GM19452 (cell line): ENCODE measurements around the gene DPYSL3.
A peak's percentile ranks its signal among the peaks of the same experiment; 100 is the strongest.

Source experiments
- ATAC-seq: cut with Tn5 transposase; IDR thresholded peaks from one replicate; pipeline ENCODE4 v1.9.1; 2021; ENCODE audit not compliant: unreplicated experiment

DPYSL3 gene

DNA sequence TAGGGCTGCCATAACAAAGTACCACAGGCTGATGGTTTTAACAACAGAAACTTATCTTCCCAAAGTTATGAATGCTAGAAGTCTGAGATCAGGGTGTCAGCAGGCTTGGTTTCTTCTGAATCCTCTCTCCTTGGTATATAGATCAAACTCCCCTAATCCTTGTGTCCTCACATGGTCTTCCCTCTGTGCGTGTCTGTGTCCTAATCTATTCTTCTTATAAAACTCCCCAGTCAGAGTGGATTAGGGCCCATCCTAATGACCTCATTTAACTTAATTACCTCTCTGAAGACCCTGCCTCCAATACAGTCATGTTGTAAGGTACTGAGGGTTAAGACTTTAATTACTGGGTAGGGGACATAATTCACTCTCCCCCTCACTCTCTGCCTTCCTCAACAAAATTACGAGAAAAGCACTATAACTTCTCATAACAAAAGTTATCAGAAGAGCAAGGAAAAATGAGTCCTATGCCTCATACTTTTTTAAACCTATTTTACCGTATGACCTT lies 68.6 kb downstream of the DPYSL3 start:
- ATAC-seq = no peak

DNA sequence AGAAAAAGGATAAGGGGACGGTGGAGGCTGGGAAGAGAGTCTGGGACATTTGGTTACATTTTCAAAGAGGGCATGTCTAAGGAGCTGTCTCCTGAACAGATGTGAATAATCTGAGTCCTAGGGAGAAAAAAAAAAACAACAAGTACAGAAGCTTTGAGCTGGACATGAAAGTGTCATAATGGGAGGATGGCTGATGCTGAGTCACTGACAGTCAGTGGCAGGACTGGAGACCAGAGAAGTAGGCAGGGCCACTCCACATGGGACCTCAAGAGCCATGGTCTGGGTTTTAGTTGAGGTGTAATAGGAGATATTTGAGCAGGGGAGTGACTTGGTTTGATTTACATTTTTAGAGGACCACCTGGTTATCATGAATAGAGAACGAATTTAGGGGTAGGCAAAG lies 70.6 kb downstream of the DPYSL3 start:
- no peak for ATAC-seq

DNA sequence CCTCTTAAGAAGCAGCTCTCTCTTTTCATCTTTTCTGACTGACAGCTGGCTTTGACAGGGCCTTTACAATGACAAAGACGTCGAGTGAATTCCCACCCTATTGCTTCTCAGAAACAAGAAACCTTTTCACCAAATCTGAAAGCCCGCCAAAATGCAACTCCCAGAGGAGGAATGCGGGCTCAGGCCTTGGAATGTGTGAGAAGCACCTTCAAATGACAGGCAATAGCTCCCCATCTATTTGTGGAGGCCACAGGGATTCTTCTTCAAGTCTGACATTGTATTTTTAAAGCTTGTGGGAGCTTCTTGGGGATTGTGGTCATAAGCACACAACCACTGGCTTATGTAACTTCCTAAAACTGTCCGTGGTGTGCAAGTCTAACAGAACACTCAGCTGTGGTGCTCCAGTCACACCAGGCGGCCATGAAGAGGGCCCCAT lies 72.7 kb downstream of the DPYSL3 start:
- ATAC-seq = no peak

DNA sequence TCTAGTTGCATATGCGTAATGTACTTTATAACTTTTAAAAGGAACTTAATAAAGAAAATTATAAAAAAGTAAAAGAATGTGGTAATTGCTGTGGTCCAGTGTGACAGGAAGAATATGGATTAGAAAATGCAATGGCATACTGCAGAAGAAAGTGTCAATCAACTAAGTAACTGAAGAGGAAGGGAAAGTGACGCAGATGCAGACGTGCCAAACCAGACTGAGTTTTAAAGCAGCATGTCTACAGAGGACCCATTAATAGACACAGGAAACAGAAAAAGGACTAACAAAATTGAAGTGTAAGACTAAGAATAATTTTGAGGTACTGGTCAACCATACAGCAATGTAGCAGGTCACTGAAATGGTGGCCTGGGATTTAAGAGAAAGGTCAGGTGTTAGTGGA lies 73.3 kb downstream of the DPYSL3 start:
- peak; percentile 58 for ATAC-seq

DNA sequence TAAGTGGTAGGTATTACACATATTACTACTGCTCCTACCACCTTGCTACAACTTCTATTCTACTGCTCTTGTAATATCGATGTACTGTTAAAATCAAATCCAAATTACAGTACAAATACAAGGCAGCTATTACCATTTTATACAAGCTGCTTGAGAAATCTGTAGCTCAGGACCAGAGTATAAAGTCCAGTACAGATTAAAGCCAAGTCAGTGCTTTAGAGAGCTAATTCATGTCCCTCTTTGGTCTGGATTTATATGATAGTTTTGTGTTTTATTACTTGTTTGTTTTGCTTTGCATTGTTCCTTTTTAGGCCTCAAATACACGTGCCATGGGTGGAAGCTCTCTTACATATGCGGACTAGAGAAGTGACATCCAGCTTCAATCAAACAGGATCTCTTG lies 75.8 kb downstream of the DPYSL3 start:
- ATAC-seq = no peak

DNA sequence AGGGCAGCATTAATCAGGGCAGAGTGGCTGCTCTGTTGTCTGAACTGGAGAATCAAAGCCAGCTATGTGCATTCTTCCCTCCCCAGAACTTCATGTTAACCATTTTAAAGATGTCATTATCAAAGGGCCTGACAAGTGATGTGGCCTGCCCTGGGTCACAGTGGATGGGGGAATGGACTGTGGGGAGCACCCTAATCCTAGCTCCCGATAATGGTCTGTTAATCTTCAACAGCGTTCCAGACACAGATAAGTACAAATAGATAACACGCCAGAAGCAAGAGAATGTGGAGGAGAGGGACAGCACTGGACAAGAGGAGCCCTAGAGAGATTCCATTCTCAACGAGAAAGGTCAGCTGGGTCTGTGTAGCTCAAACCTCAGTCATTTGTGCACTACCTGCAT lies 77.5 kb downstream of the DPYSL3 start:
- no peak for ATAC-seq

DNA sequence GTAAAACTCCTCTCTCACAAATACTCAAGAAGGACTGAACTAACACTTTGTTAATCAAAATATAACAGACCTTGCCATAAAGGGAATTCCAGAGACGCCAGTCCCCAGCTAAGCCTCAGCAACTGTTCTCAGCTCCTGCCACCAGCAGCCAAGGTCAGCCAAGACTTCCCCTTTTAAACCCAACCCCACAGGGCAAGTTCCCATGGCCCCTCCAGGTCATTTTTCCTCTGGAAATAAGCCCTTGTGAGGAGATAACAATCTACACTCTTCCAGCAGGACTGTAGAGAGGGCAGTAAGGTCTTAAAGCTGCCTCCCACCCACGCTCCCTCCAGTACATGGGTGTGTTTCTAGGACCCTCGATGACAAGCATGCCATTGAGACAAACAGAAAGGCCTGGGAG lies 78.3 kb downstream of the DPYSL3 start:
- no peak for ATAC-seq

DNA sequence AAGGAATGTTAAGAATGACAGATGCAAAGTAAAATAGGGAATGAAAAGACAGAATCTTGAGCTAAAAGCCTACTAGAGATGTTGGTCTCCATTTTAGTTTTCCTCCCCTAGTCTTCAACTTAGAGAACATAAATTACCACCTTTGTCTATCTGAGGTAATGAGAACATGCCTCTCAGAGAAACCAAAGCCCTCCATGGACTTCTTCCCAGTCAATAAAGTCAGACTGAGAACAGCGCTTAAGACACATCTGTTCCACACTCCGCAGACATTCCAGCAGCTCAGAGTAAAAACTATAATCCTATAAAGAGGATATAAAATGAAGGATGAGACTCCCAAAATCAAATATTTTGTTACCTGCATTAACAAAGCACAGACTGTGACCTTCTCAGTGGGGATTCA lies 79.2 kb downstream of the DPYSL3 start:
- no peak for ATAC-seq

DNA sequence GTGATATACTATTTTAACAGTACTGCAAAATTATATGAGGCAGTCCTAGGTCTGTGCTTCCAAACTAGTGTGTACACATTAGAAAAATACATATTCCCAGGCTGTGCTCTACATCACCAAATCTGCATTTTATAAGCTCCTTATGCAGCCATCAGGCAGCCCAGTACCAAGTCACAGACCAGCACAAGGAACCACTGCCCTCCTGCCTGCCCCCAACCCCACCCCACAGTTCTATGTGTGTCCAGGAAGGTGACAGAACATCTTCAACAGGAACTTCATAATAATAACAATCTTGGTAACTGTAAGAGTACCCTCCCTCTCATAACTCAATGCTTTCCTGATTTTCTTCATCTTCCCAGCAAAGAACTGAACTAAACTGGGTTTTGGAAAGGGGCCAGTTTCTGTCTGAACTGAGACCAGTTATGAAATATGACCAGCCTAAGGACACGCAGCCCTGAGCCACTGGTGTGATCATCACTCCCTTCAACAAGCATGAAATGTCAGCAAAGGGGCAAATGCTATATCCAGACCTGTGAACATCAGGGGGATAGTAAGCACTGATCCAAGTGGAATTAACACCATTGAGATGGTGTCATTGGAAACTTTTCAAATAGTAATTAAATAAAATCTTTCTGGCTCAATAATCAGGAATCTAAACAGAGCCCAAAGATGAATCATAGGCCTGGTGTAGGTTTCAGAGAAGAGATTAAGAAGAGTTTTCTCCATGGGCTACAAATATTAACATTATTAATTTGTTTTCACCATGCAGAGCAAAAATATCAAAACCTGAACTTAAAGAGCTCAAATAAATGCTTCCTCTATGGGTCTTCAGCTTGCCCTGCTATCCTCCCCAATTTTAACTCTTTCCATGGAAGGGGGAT lies 82.1 kb downstream of the DPYSL3 start:
- no peak for ATAC-seq

DNA sequence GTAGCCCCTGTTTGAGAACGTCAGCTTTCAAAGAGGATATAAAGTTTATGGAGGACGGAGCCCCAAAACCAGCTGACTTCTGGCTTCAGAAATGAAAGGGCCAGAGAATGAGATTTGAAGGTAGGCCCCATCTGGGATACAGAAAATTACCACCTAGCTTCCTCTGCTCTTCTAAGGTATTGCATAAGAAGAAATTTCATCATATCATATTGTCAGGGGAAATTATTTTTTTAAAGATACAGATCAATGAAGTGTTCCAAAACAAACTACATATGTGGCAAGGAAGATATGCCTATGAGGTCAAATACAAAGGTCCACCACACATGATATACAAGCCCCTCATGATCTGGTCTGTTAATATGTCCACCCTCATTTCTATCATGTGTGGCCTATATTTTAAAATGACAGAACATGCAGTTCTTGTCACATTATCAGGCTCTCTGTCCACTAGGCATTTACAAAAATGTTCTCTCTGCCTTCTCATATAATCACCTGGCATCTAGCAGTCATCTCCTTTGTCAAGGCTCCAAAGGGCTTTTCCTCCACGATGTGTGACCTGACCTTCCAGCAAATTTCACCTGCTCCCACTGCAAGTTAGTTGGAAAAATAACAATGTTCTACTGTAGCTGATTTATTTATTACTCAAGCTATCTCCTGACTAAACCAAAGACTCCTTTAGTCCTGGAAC lies 83.1 kb downstream of the DPYSL3 start:
- ATAC-seq = no peak

DNA sequence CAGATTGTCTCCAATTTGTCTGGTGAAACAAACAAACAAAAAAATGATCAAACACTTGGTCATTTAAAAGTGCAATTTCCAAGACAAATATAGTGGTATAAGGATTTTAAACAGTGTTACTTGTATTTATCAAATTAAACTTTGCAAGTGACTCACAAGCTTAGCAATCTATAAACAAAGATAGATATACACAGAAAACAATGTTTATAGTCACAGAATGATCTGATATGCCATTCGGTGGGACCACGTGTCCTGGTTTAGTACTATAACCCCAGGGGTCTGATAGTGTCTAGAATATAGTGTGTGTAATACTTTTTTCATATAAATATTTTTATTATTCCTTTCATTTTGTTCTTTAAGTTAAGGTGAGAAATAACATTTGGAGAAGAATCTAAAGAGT lies 91.3 kb downstream of the DPYSL3 start:
- no peak for ATAC-seq

DNA sequence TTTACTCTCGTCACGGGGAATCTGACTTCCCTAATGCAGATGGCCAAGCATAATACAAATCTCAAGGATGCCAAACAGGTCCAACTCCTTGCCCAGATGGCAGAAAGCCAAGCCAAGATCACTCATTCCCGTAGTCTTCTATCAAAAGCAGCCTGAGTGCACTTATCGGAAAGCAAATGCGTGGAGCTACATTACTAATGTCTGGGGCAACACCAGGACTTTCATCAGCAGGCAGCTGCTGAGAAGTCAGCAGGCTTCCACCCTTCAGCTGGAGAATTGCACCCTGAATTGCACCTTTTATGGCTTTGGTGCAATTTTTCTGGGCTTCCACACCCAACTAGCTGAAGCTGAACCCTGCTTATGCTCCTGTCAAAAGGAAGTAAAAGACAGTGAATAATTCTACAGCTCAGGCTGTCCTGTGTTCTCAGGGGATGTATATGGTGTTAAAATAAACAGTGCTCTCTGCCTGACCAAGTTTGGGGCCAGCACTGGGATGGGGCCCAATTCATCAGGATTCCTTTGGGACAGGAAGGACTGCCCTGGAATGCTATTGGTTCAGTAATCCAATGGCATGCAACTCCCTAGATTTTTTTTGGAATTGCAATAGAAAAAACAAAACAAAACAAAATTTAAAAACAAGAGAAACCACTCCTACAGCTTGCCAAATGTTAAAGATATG lies 92.6 kb downstream of the DPYSL3 start:
- ATAC-seq = no peak

DNA sequence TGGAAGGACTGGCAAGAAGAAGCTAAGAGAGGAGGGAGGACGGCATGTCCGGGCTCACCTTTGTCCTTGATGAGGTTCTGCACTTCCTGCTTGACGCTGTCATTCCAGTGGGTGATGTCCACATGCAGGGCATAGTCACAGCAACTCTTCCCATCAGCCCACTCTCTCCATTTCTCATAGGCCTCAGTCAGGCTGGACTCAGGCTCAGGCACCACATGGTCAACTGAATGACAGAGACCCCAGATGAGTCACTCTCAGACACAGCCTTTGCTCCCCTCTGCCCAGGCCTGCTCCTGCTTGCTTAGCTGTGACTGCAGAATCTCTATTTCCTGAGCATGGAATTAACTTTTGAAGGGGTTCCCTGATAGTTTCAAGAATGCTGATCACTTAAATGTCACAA lies 94.2 kb downstream of the DPYSL3 start:
- ATAC-seq = no peak

DNA sequence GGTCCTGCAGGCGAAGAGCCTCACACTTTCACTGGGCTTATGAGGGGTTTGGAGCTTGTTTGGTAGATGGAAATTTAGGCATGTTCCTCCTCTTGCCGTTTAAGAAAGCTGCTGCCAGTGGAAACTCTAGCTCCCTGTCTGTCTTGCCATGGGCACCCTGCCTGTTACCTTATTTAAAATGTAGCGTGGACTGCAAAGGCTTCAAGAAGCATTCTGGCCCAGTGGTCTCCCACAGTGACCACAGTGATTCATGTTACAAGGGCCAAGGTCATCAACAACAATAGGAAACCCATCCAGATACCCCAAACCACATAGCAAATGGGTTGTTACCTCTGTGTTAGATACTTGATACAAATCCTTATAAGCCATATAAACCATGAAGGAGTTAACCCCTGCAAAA lies 96.6 kb downstream of the DPYSL3 start:
- ATAC-seq = no peak

DNA sequence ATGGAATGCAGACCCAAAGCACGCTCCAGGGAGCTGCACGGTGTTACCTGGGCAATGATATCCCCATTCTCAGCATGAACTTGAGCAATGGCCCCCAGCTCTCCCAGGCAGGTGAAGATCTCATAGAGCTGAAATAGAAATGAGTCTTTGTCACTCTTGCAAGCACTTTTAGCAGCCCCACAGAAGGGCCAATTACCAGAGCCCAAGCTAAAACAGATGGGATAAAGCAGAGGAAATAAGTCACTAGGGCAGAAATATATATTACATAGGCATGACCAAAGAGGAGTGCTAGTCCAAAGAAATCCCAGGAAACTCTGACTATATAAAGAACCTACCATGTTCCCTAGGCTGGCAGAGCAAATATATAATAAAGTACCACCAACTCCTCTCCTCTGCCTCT lies 97.3 kb downstream of the DPYSL3 start:
- ATAC-seq = no peak

DNA sequence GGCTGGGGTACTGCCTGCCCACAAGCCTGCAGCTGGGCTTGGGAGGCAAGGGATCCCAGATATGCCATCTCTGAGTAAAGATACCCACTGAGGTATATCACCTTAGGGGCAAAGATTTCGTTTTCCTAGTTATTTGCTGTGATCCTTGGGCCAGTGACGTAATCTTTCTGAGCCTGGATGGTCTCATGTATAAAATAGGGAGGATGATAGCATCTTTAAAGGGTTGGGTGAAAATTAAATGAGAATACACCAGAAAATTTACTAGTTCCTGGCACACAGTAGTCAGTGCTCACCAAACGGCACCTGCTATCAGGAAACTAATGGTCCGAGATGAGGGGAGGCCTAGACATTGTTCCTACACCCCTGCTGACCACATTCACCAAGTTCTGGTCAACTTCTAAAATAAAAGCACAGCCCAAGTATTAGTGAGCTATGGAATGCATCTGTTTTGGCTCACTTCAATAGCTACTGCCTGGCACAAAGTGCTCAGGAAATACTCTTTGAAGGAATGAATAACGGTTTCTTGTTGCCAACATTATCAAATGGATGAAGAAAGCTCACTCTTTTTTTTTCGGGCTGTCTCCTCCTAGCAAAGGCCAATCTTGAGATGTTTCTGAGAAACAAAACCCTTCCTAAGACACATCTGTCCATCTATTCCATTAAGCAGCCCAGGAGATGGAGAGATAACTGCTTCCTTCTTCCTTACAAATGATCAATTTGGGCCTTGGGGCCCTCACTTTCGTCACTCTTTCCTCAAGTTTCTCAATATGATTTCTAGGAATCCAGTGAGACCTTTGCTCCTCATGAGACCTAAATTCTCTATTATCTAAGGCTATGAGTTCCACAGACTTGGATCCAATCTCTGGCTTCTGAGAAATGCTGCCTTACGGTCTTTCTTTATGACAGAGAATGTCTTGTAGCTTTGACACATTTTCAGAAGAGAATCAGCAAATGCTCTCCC lies 98.2 kb downstream of the DPYSL3 start:
- ATAC-seq = no peak

DNA sequence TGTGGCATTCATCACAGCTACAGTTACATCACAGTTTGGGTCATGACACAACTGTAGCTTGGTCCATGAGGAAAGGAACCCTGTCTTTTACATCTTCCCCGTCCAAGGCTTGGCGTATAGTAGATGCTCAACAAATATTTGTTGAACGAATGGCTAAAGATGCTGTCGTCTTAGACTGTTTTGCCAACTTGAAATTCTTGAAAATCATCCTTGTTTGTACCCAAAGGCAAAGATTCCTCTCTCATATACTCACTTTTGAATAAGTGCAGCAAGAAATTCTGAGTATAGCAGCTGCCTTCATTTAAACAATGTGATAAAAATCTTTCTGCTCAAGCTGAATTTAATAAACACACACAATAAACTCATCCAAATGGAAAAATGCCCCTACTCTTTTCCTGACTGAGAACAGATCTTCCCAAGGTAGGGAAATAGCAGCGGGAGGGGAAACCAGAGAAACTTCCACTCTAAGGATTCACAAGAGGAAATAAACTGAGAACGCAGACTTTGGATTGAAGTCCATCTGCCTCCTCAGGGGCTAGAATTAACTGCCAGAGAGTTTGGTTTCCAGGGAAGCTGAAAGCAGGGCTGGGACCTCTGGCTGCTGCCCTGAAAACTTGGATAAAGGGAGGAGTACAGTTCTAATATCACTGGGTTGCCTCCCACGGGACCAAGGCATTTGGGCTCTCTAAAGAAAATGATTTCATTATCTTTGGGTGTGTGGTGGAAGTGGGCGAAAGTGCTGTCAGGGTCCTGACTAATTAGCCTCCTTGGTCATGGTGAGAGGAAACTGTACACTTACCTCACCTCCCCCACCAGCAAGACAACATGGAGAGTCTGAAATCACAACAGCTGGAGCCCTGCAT lies 99.1 kb downstream of the DPYSL3 start:
- ATAC-seq = no peak

DNA sequence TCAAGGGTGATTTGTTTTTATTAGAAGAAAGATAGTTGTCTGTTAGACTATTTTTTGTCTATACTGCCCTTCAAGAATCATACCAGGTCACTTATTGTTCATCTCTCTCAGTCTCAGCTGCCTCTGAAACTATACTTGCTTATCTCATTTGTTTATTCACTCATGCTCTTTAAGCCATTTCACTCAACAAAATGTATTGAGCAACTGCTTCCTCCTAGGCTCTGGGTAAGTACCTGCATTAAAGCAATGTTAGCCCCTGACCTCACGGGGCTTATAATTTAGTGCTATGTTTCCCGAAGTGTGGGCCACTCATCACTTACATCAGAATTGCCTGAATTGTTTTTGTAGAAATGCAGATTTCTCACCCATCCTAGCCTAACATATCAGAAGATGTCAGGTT lies 100.9 kb downstream of the DPYSL3 start:
- no peak for ATAC-seq

DNA sequence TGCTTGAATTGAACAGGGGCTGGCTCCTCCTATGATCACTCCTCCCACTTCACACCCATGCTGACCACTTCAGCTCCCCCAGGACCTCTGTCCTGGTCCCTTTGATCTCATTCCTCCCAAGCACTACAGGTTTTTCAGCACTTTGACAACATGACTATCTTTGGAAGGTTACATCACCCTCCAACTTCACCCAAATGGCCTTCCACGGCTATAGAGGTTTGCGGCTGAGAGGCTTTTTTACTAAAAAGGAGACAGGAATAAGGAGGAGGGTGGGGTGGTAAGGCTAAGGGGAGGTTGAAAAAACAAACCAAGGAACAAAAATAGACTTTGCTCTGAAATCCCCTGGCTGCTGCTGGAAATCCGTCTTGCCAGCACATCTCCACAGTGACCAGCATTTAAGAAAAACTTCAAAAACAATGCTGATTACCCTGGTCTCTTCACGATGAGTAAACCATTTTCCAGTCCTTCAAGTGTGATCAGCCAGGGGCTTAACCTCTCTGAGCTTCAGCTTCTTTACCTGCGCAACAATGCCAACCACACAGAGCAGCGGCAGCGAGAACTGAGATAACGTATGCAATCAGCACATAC lies 102.7 kb downstream of the DPYSL3 start:
- no peak for ATAC-seq
